ENCODE results near the gene TWIST2. TPM values are rescaled to one million over a fixed set of nuclear protein-coding genes. Genes with fewer than 3 reads are reported as not detected.

TWIST2 gene
- total and polyA plus RNA-seq, 8 donors = 0.58 to 58.0 (median 12.3) TPM

GRCh38 chr2:238939521-238940403, 91.9 kb downstream of the TWIST2 start:
- no peak for DNase-seq
- no peaks in the 10 kb centered on the region for H3K4me1 ChIP-seq
- no peaks in the 10 kb centered on the region for H3K9me3 ChIP-seq
- no peak for TF ChIP-seq POLR2AphosphoS5 (IDR thresholded peaks at IDR 0.05)
- TF ChIP-seq, protein P1, sequence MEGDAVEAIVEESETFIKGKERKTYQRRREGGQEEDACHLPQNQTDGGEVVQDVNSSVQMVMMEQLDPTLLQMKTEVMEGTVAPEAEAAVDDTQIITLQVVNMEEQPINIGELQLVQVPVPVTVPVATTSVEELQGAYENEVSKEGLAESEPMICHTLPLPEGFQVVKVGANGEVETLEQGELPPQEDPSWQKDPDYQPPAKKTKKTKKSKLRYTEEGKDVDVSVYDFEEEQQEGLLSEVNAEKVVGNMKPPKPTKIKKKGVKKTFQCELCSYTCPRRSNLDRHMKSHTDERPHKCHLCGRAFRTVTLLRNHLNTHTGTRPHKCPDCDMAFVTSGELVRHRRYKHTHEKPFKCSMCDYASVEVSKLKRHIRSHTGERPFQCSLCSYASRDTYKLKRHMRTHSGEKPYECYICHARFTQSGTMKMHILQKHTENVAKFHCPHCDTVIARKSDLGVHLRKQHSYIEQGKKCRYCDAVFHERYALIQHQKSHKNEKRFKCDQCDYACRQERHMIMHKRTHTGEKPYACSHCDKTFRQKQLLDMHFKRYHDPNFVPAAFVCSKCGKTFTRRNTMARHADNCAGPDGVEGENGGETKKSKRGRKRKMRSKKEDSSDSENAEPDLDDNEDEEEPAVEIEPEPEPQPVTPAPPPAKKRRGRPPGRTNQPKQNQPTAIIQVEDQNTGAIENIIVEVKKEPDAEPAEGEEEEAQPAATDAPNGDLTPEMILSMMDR (IDR thresholded peaks at IDR 0.05) = no peak
- TF ChIP-seq POLR2A (IDR thresholded peaks at IDR 0.05) = no peak
- TF ChIP-seq EP300 (IDR thresholded peaks at IDR 0.05) = no peak
- 88 to 94% (median 89%) methylated on average over 8 of the region's 8 CpGs for WGBS, 5 donors
- H3K27me3 ChIP-seq = peaks cover 0 to 6% (median 0%) of the 10 kb centered on the region in 3 donors
- H3K36me3 ChIP-seq = no peaks in the 10 kb centered on the region
- H3K4me3 ChIP-seq = no peak overlapping the region
- intact Hi-C loops (cut with DNase I; ENCODE audit: low total_unique reads) = no loop called here
- peak overlapping the region in 4 of 5 donors; percentile 1 to 50 (median 25) for H3K27ac ChIP-seq

DNA sequence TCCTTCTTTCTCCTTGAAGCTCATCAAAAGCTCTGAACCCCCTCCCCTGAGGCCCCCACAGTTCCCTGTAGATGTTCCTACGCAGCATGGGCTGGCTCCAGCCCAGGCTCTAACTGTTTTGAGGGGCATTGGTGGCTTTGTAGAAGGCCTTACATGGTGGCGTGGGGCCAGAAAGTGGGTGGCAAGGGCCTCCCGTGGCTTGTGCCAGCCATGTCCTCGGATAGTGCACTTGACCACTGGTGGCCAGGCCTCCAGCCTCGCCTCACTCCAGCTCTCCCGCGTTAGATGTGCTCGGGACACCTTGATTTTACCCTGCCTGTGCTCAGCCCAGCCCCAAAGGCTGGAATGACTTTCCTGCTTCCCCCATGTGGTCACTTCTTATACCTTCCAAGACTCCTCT, 92.9 kb downstream of the TWIST2 start:
- H3K27me3 ChIP-seq = peaks cover 0 to 6% (median 0%) of the 10 kb centered on the region in 3 donors
- no peaks in the 10 kb centered on the region for H3K9me3 ChIP-seq
- intact Hi-C loops (cut with DNase I; ENCODE audit: low total_unique reads) = no loop called here
- no peak for DNase-seq
- no peak overlapping the region for H3K4me3 ChIP-seq
- H3K36me3 ChIP-seq = no peaks in the 10 kb centered on the region
- H3K4me1 ChIP-seq = no peaks in the 10 kb centered on the region
- TF ChIP-seq EP300 (IDR thresholded peaks at IDR 0.05) (no peak), POLR2A (IDR thresholded peaks at IDR 0.05) (no peak), POLR2AphosphoS5 (IDR thresholded peaks at IDR 0.05) (no peak)
- TF ChIP-seq, protein P1 (IDR thresholded peaks at IDR 0.05) = no peak
- no peak overlapping the region for H3K27ac ChIP-seq
- 81 to 96% (median 88%) methylated on average over 5 to 8 of the region's 8 CpGs for WGBS, 5 donors

- no peak for DNase-seq
- no peak for TF ChIP-seq POLR2AphosphoS5 (IDR thresholded peaks at IDR 0.05)
- TF ChIP-seq EP300 (IDR thresholded peaks at IDR 0.05) = no peak
Observed at GRCh38 chr2:238941262-238941792, 93.4 kb downstream of the TWIST2 start.

DNA sequence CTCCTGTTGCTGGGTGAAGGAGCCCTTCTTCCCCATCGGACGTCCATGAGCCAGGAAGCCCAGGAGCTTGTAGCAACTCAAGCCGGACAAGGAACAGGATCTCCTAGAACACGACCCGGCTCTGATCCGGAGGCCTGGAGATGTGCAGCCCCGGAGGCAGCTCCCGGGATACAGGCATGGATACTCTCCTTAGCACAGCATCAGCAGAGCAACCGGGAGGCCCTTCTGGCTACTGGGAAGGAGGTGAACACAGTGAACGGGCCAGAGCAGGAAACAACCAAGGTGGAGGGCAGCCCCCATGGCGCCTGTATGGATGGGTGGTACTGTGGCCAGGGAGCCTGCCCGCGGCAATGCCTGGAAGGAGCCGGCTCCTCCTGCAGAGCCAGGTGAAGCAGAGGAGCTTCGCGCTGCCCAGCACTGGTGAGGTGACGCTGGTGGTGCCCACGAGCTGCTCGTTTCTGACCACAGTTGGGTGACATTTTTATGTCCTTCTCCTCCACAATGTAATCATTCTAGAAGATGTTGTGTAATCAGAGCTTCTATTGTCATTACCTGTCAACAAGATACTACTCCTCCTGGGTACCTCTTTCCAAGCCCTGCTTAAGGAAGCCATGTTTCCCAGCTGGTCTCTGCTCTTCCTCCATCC, 94.3 kb downstream of the TWIST2 start:
- intact Hi-C loops (cut with DNase I; ENCODE audit: low total_unique reads) = no loop called here
- DNase-seq = no peak
- 86 to 95% (median 90%) methylated on average over 14 to 19 of the region's 19 CpGs for WGBS, 5 donors

More at GRCh38 chr2:238941262-238941792, 93.4 kb downstream of the TWIST2 start:
- Histone ChIP-seq H3K27me3 (peaks cover 0 to 6% (median 0%) of the 10 kb centered on the region in 3 donors), H3K27ac (no peak overlapping the region), H3K36me3 (no peaks in the 10 kb centered on the region), H3K4me1 (no peaks in the 10 kb centered on the region), H3K9me3 (no peaks in the 10 kb centered on the region), H3K4me3 (no peak overlapping the region)
- 66 to 74% (median 70%) methylated on average over 7 of the region's 7 CpGs for WGBS, 5 donors
- intact Hi-C loops (cut with DNase I; ENCODE audit: low total_unique reads) = no loop called here

More for the DNA sequence above, 94.3 kb downstream of the TWIST2 start:
- Histone ChIP-seq H3K27ac (no peak overlapping the region), H3K4me1 (no peaks in the 10 kb centered on the region), H3K4me3 (no peak overlapping the region), H3K9me3 (no peaks in the 10 kb centered on the region), H3K36me3 (no peaks in the 10 kb centered on the region), H3K27me3 (peaks cover 0 to 6% (median 0%) of the 10 kb centered on the region in 3 donors)
- TF ChIP-seq EP300 (IDR thresholded peaks at IDR 0.05) (no peak), POLR2A (IDR thresholded peaks at IDR 0.05) (no peak), POLR2AphosphoS5 (IDR thresholded peaks at IDR 0.05) (no peak)
- TF ChIP-seq, protein P1 (IDR thresholded peaks at IDR 0.05) = no peak

Data from stomach (tissue), 9 donors.